ENCODE results near the gene FUT1. TPM values are rescaled to one million over a fixed set of nuclear protein-coding genes. Genes with fewer than 3 reads are reported as not detected.
"Not testable (repeated sequence)": the region's sequence is repeated elsewhere in the genome, so short reads cannot be mapped to it uniquely, and the experiment has no call there.

Gene FUT1
- total and polyA plus RNA-seq, 10 of the 15 experiments (the other 5 are each of a cell fraction or from before 2014, with no cell fraction given), result 0.01 TPM; not detected in 9

DNA sequence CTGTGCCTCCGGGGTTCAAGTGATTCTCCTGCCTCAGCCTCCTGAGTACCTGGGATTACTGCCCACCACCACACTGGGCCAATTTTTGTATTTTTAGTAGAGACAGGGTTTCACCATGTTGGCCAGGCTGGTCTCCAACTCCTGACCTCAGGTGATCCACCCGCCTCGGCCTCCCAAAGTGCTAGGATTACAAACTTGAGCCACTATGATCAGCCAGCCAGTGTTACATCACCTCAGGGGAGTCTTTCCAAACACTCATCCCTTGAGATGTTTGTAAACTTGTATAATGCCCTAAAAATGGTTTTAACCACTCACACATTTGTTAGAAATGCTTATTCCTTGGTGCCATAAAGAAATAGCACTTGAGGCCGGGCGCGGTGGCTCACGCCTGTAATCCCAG lies 34.0 kb upstream of the FUT1 start:
- H3K36me3 ChIP-seq (ENCODE audit: control insufficient read depth in 2 of 2, insufficient read depth in 2 of 2, low read length in 1 of 2); H2AFZ ChIP-seq (ENCODE audit: control insufficient read depth, low read depth, low read length); in situ Hi-C loops (cut with MboI); H3K79me2 ChIP-seq (ENCODE audit: control insufficient read depth, insufficient read depth, low read length); H3K9ac ChIP-seq (ENCODE audit: control insufficient read depth, insufficient read depth, low read length); H3K27me3 ChIP-seq (replicated peaks in 1 of 2; ENCODE audit: control insufficient read depth in 2 of 2, insufficient read depth in 2 of 2, low read length in 1 of 2); H3K4me2 ChIP-seq (ENCODE audit: control insufficient read depth, insufficient read depth); BruUV-seq (replicated peaks); H3K9me3 ChIP-seq (replicated peaks; ENCODE audit: control insufficient read depth, insufficient read depth, low read length); intact Hi-C loops (cut with micrococcal nuclease; ENCODE audit: unreplicated experiment); FAIRE-seq; ATAC-seq; H4K20me1 ChIP-seq (ENCODE audit: control insufficient read depth, insufficient read depth); DNase-seq (ENCODE audit: low read depth, low spot score); H3K27ac ChIP-seq (ENCODE audit: control insufficient read depth, insufficient read depth); H3K4me1 ChIP-seq (ENCODE audit: control insufficient read depth, insufficient read depth, low read length); H3K4me3 ChIP-seq: not testable (repeated sequence)
- RAD21 ChIA-PET (ENCODE audit: unreplicated experiment), result interaction anchor here (0.7 to 1.4 kb wide), 2 partner anchors 55 to 422 kb away, joined by 3 to 5 read pairs; no protein-coding TSS in a partner anchor
- WGBS (ENCODE audit: insufficient coverage, insufficient replicate concordance, low lambda C conversion rate, missing lambda C conversion rate), result 95% methylated on average over 7 of the region's 7 CpGs
- SMC1A ChIA-PET (ENCODE audit: uncharacterized antibody, unreplicated experiment), result interaction anchor here (1.0 to 4.1 kb wide), 4 partner anchors 9 to 141 kb away, joined by 3 to 20 read pairs (median 8); partner anchors contain the start of genes CA11 and HSD17B14
- CTCF ChIA-PET, result interaction anchor here (2.0 to 26.1 kb wide), 5 partner anchors 9 to 185 kb away, joined by 10 to 520 read pairs (median 27); partner anchors contain the start of genes CA11 and HSD17B14
- POLR2A ChIA-PET, result interaction anchor here (0.7 to 1.1 kb wide), 2 partner anchors 112 to 186 kb away, joined by 3 read pairs; no protein-coding TSS in a partner anchor

DNA sequence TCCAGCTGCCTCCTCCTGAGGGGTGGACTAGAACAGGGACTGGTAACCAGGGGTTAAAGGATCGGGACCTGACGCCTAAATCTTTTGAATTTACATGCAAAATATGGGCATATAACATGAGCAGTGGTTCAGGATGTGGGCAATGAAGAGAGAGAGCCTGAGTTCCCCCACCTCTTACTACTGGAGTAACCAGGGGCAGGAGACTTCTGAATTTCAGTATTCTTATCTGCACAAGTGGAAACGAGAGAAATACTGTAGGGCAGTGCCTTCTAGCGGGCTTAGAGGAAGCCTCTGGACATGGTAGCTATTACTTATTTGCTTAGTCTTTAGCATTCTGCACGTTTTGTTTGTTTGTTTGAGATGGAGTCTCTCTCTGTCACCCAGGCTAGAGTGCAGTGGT lies 32.1 kb upstream of the FUT1 start:
- WGBS (ENCODE audit: insufficient coverage, insufficient replicate concordance, low lambda C conversion rate, missing lambda C conversion rate), result 25% methylated on average over 5 of the region's 5 CpGs
- intact Hi-C loops (cut with micrococcal nuclease; ENCODE audit: unreplicated experiment) (loop anchor here (5.0 kb wide), 1 partner anchor 122 kb away; no protein-coding TSS in a partner anchor), in situ Hi-C loops (cut with MboI) (no loop called here)
- H3K27ac ChIP-seq (ENCODE audit: control insufficient read depth, insufficient read depth), result no peak overlapping the region
- FAIRE-seq, result no peak
- POLR2A ChIA-PET, result interaction anchor here (0.7 kb wide), 1 partner anchor 47 kb away, joined by 3 read pairs; no protein-coding TSS in a partner anchor
- TF ChIP-seq NFYB (IDR thresholded peaks at IDR 0.05; ENCODE audit: insufficient read depth, low read depth, low read length) (no peak), RAD21 (IDR thresholded peaks at IDR 0.05; ENCODE audit: insufficient read depth, low read depth, low read length) (peak; percentile 42; the same call in 1 of the 2 replicates), CHD2 (IDR thresholded peaks at IDR 0.05; ENCODE audit: borderline replicate concordance, low read depth, low read length) (no peak), ZNF274 (IDR thresholded peaks at IDR 0.05; ENCODE audit: insufficient read depth, insufficient read length) (no peak)
- TF ChIP-seq, protein P1, sequence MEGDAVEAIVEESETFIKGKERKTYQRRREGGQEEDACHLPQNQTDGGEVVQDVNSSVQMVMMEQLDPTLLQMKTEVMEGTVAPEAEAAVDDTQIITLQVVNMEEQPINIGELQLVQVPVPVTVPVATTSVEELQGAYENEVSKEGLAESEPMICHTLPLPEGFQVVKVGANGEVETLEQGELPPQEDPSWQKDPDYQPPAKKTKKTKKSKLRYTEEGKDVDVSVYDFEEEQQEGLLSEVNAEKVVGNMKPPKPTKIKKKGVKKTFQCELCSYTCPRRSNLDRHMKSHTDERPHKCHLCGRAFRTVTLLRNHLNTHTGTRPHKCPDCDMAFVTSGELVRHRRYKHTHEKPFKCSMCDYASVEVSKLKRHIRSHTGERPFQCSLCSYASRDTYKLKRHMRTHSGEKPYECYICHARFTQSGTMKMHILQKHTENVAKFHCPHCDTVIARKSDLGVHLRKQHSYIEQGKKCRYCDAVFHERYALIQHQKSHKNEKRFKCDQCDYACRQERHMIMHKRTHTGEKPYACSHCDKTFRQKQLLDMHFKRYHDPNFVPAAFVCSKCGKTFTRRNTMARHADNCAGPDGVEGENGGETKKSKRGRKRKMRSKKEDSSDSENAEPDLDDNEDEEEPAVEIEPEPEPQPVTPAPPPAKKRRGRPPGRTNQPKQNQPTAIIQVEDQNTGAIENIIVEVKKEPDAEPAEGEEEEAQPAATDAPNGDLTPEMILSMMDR (IDR thresholded peaks at IDR 0.05 in 2 of 3, conservative IDR thresholded peaks at IDR 0.05 in 1 of 3; ENCODE audit: control insufficient read depth in 2 of 3, extremely low read depth in 1 of 3, insufficient read depth in 1 of 3, low read depth in 3 of 3, low read length in 3 of 3), result peak in 1 of 3 experiments; percentile 22; a peak in 2 of 6 replicates
- TF ChIP-seq, protein P2, sequence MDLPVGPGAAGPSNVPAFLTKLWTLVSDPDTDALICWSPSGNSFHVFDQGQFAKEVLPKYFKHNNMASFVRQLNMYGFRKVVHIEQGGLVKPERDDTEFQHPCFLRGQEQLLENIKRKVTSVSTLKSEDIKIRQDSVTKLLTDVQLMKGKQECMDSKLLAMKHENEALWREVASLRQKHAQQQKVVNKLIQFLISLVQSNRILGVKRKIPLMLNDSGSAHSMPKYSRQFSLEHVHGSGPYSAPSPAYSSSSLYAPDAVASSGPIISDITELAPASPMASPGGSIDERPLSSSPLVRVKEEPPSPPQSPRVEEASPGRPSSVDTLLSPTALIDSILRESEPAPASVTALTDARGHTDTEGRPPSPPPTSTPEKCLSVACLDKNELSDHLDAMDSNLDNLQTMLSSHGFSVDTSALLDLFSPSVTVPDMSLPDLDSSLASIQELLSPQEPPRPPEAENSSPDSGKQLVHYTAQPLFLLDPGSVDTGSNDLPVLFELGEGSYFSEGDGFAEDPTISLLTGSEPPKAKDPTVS (IDR thresholded peaks at IDR 0.05; ENCODE audit: low read depth, low read length), result no peak
- CTCF ChIA-PET, result interaction anchor here (0.6 to 26.1 kb wide), 11 partner anchors 11 to 1268 kb away, joined by 3 to 520 read pairs (median 3); partner anchors contain the start of genes CA11 and HSD17B14
- no peak overlapping the region for H3K4me2 ChIP-seq (ENCODE audit: control insufficient read depth, insufficient read depth)
- no peak overlapping the region for H3K4me3 ChIP-seq
- DNase-seq (ENCODE audit: low read depth, low spot score), result no peak
- H2AFZ ChIP-seq (ENCODE audit: control insufficient read depth, low read depth, low read length), result no peak overlapping the region
- no peaks in the 10 kb centered on the region for H3K79me2 ChIP-seq (ENCODE audit: control insufficient read depth, insufficient read depth, low read length)
- SMC1A ChIA-PET (ENCODE audit: uncharacterized antibody, unreplicated experiment), result interaction anchor here (1.0 to 4.1 kb wide), 5 partner anchors 11 to 139 kb away, joined by 3 to 20 read pairs (median 6); partner anchors contain the start of gene CA11
- H4K20me1 ChIP-seq (ENCODE audit: control insufficient read depth, insufficient read depth), result no peaks in the 10 kb centered on the region
- BruUV-seq (replicated peaks), result no TSS peak
- no peak for ATAC-seq
- no peaks in the 10 kb centered on the region for H3K9me3 ChIP-seq (replicated peaks; ENCODE audit: control insufficient read depth, insufficient read depth, low read length)
- RAD21 ChIA-PET (ENCODE audit: unreplicated experiment), result interaction anchor here (0.6 to 1.0 kb wide), 3 partner anchors 72 to 403 kb away, joined by 3 to 4 read pairs (median 3); partner anchors contain the start of gene CA11
- no peak overlapping the region for H3K9ac ChIP-seq (ENCODE audit: control insufficient read depth, insufficient read depth, low read length)
- peaks cover 3% of the 10 kb centered on the region; the same call in 1 of the 2 replicates for H3K4me1 ChIP-seq (ENCODE audit: control insufficient read depth, insufficient read depth, low read length)
- H3K36me3 ChIP-seq (ENCODE audit: control insufficient read depth in 2 of 2, insufficient read depth in 2 of 2, low read length in 1 of 2), result no peaks in the 10 kb centered on the region
- H3K27me3 ChIP-seq (replicated peaks in 1 of 2; ENCODE audit: control insufficient read depth in 2 of 2, insufficient read depth in 2 of 2, low read length in 1 of 2), result no peaks in the 10 kb centered on the region

Data from GM12878 (cell line).